HepG2 (cell line): Measurements from ENCODE around the gene CDH2. TPM values are rescaled to one million over a fixed set of nuclear protein-coding genes. Genes with fewer than 3 reads are reported as not detected.

Experiments used
- ARID5B ChIP-seq: IDR thresholded peaks from 2 replicates; pipeline ENCODE4 v1.4.0; 2020; ENCODE audit warnings: mild to moderate bottlenecking, missing genetic modification reagents
- CREB1 ChIP-seq, 2 experiments: fragments of 450-650 bp in 1 of 2; IDR thresholded peaks; 2 replicates each; pipeline ENCODE4 v1.6.1; 2016 to 2017; ENCODE audit warnings: control low read depth in 1 of 2, mild to moderate bottlenecking in 1 of 2, missing compliant biosample characterization in 1 of 2, missing genetic modification characterization in 1 of 2
- ELF3 ChIP-seq: IDR thresholded peaks from 2 replicates; pipeline ENCODE4 v1.6.1; 2016; ENCODE audit warnings: missing genetic modification reagents, missing compliant biosample characterization
- HOXA5 ChIP-seq: sonication (generic); formaldehyde crosslinking; IDR thresholded peaks from 2 replicates; pipeline ENCODE4 v1.4.0; 2020; ENCODE audit warnings: missing genetic modification reagents
- MATR3 ChIP-seq: sonication (generic); formaldehyde crosslinking; IDR thresholded peaks from 2 replicates; pipeline ENCODE4 v1.4.0; 2020; ENCODE audit warnings: missing genetic modification reagents
- NR2F1 ChIP-seq, 2 experiments: fragments of 450-650 bp in 1 of 2; formaldehyde crosslinking in 1 of 2; IDR thresholded peaks; 2 replicates each; pipeline versions ENCODE4 v1.5.0 to v1.6.1; 2016 to 2020; ENCODE audit warnings: mild to moderate bottlenecking in 1 of 2, missing compliant biosample characterization in 1 of 2, missing genetic modification reagents in 1 of 2, moderate library complexity in 1 of 2
- ONECUT2 ChIP-seq: sonication (generic); formaldehyde crosslinking; IDR thresholded peaks from 2 replicates; pipeline ENCODE4 v1.4.0; 2020; ENCODE audit warnings: missing genetic modification reagents
- PAX8 ChIP-seq: sonication (generic); formaldehyde crosslinking; IDR thresholded peaks from 2 replicates; pipeline ENCODE4 v1.8.0; 2022; ENCODE audit warnings: mild to moderate bottlenecking, missing genetic modification reagents, borderline replicate concordance
- SOX13 ChIP-seq, 3 experiments: fragments of 450-650 bp in 1 of 3; sonication (generic) in 1 of 3; formaldehyde crosslinking in 1 of 3; IDR thresholded peaks in 2 of 3; conservative IDR thresholded peaks in 1 of 3; 2 replicates each; pipeline versions ENCODE4 v1.5.0 to v1.6.1; 2016 to 2020; ENCODE audit warnings: antibody characterized with exemption in 1 of 3, mild to moderate bottlenecking in 1 of 3, missing compliant biosample characterization in 1 of 3, missing genetic modification reagents in 1 of 3, moderate library complexity in 1 of 3
- TBX3 ChIP-seq: fragments of 450-650 bp; IDR thresholded peaks from 2 replicates; pipeline ENCODE4 v1.6.1; 2017; ENCODE audit warnings: antibody characterized with exemption, mild to moderate bottlenecking, inconsistent platforms, borderline replicate concordance
- ZNF580 ChIP-seq: IDR thresholded peaks from 2 replicates; pipeline ENCODE4 v1.6.1; 2016; ENCODE audit warnings: low read depth, borderline replicate concordance
- ZNF609 ChIP-seq: sonication (generic); formaldehyde crosslinking; IDR thresholded peaks from 2 replicates; pipeline ENCODE4 v1.4.0; 2020; ENCODE audit warnings: mild to moderate bottlenecking, missing genetic modification reagents, borderline replicate concordance
- ZNF644 ChIP-seq: IDR thresholded peaks from 2 replicates; pipeline ENCODE4 v1.6.1; 2016; ENCODE audit warnings: low read depth
- ZNF878 ChIP-seq: sonication (generic); formaldehyde crosslinking; IDR thresholded peaks from 2 replicates; pipeline ENCODE4 v1.8.1; 2023; ENCODE audit warnings: mild to moderate bottlenecking, missing genetic modification reagents, moderate library complexity
- ZSCAN30 ChIP-seq: sonication (generic); formaldehyde crosslinking; IDR thresholded peaks from 2 replicates; pipeline ENCODE4 v1.5.0; 2020; ENCODE audit warnings: mild to moderate bottlenecking, missing genetic modification reagents
- ZSCAN31 ChIP-seq: sonication (generic); formaldehyde crosslinking; IDR thresholded peaks from 2 replicates; pipeline ENCODE4 v1.5.0; 2020; ENCODE audit warnings: low read depth, mild to moderate bottlenecking, missing genetic modification reagents
- polyA plus RNA-seq, 8 experiments: library from polyadenylated mRNA; depleted of rRNA in 3 of 8; stranded (reverse) in 7 of 8; unstranded in 1 of 8; fragments of >200 nt; fragmentation: Illumina TruSeq in 4 of 8; extraction: Trizol in 4 of 8; gene quantifications; 2 replicates each; pipeline versions ENCODE4 v1.2.1 to v1.2.3, GENCODE V29; 2011 to 2016; ENCODE audit warnings: low read depth in 4 of 8, missing spikeins in 1 of 8, mixed read lengths in 1 of 8; ENCODE audit not compliant: insufficient read depth in 1 of 8
- total RNA-seq, 5 experiments: library from RNA; depleted of rRNA; stranded (reverse); fragments of >200 nt; fragmentation: Illumina TruSeq; extraction: Trizol; gene quantifications; 2 replicates each; pipeline ENCODE4 v1.2.3, GENCODE V29; 2016; ENCODE audit warnings: low read depth in 1 of 5
- TF ChIP-seq, protein P1 (sequence below), 2 experiments: fragments of 450-650 bp in 1 of 2; sonication (generic) in 1 of 2; formaldehyde crosslinking; IDR thresholded peaks; 2 replicates each; pipeline versions ENCODE4 v1.5.0 to v1.8.0; 2020 to 2022; ENCODE audit warnings: mild to moderate bottlenecking in 1 of 2, missing genetic modification reagents in 1 of 2

The CDH2 gene
- total and polyA plus RNA-seq, 2 of the 13 experiments (the other 11 are each of a cell fraction or from before 2014, with no cell fraction given), result 18.6 to 36.1 TPM

GRCh38 chr18:28127763-28128658 lies 48.9 kb downstream of the CDH2 start (continued):
- no peak for TF ChIP-seq CREB1 (IDR thresholded peaks at IDR 0.05)
- peak; percentile 19 for TF ChIP-seq CREB1 (CRISPR knock-in tag; IDR thresholded peaks at IDR 0.05)
- TF ChIP-seq ZNF878 (CRISPR knock-in tag), result peak; percentile 37; the same call in 1 of the 2 replicates
- peak; percentile 76 for TF ChIP-seq ONECUT2 (CRISPR knock-in tag)
- peak; percentile 88 for TF ChIP-seq TBX3
- TF ChIP-seq MATR3 (CRISPR knock-in tag), result no peak
- peak; percentile 92 for TF ChIP-seq HOXA5 (CRISPR knock-in tag)
- 0 out of 2 replicates have a peak, but pooled peaks have one; percentile 45 for TF ChIP-seq ZSCAN31
- no peak for TF ChIP-seq ZSCAN30 (CRISPR knock-in tag)
- peak; percentile 92 for TF ChIP-seq ARID5B (CRISPR knock-in tag)
- TF ChIP-seq NR2F1 (CRISPR knock-in tag; IDR thresholded peaks at IDR 0.05), result peak; percentile 72; a peak in 3 of 4 replicates
- peak; percentile 59 for TF ChIP-seq SOX13 (IDR thresholded peaks at IDR 0.05)
- peak in 1 of 2 experiments; percentile 95; a peak in 2 of 4 replicates for TF ChIP-seq SOX13 (CRISPR knock-in tag; conservative IDR thresholded peaks at IDR 0.05 in 1 of 2, IDR thresholded peaks at IDR 0.05 in 1 of 2)
- TF ChIP-seq PAX8 (CRISPR knock-in tag), result no peak
- TF ChIP-seq, protein P1, sequence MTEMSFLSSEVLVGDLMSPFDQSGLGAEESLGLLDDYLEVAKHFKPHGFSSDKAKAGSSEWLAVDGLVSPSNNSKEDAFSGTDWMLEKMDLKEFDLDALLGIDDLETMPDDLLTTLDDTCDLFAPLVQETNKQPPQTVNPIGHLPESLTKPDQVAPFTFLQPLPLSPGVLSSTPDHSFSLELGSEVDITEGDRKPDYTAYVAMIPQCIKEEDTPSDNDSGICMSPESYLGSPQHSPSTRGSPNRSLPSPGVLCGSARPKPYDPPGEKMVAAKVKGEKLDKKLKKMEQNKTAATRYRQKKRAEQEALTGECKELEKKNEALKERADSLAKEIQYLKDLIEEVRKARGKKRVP (CRISPR knock-in tag; IDR thresholded peaks at IDR 0.05), result peak in 1 of 2 experiments; percentile 49; a peak in 2 of 4 replicates
- TF ChIP-seq ZNF609 (CRISPR knock-in tag), result peak; percentile 85
- TF ChIP-seq ZNF580 (CRISPR knock-in tag), result peak; percentile 38; the same call in 1 of the 2 replicates
- peak; percentile 49; the same call in 1 of the 2 replicates for TF ChIP-seq ZNF644 (CRISPR knock-in tag)
- peak; percentile 73; the same call in 1 of the 2 replicates for TF ChIP-seq ELF3 (CRISPR knock-in tag)
